SU-DHL-6 (cell line): Measurements from ENCODE around the gene CLVS2.

Experiments used
- H2AFZ ChIP-seq: fragments of 200-600 bp; sonication (generic); 2 replicates; pipeline ENCODE4 v1.6.1; 2014; ENCODE audit warnings: low read depth, mild to moderate bottlenecking, moderate library complexity, mixed read lengths, antibody characterized with exemption, low read length; ENCODE audit not compliant: severe bottlenecking
- H3F3A ChIP-seq: fragments of 200-600 bp; shearing (Covaris generic); 2 replicates; pipeline ENCODE4 v1.6.0; 2016; ENCODE audit warnings: antibody characterized with exemption, mild to moderate bottlenecking; ENCODE audit not compliant: insufficient read depth
- H3K27ac ChIP-seq: fragments of 200-600 bp; sonication (generic); 2 replicates; pipeline ENCODE4 v1.5.1; 2016; ENCODE audit warnings: low read depth, mild to moderate bottlenecking, low read length, moderate library complexity, mixed read lengths
- H3K27me3 ChIP-seq: fragments of 200-600 bp; sonication (generic), shearing (Covaris generic); 2 replicates; pipeline ENCODE4 v1.6.0; 2014; ENCODE audit warnings: mild to moderate bottlenecking, low read length
- H3K36me3 ChIP-seq: fragments of 200-600 bp; sonication (generic); 2 replicates; pipeline ENCODE4 v1.6.1; 2014; ENCODE audit warnings: mild to moderate bottlenecking, low read length, mixed read lengths
- H3K4me2 ChIP-seq: fragments of 300-600, 200-600 bp; shearing (Covaris generic), sonication (generic); 2 replicates; pipeline ENCODE4 v1.6.0; 2014; ENCODE audit warnings: low read length, low read depth, mild to moderate bottlenecking; ENCODE audit not compliant: poor library complexity, severe bottlenecking
- H3K4me3 ChIP-seq: fragments of 200-600 bp; sonication (generic); 2 replicates; pipeline ENCODE4 v1.5.1; 2014; ENCODE audit warnings: antibody characterized with exemption, low read length, mild to moderate bottlenecking, mixed read lengths; ENCODE audit not compliant: insufficient read depth, poor library complexity, severe bottlenecking
- H3K79me2 ChIP-seq: fragments of 200-600 bp; sonication (generic); 2 replicates; pipeline ENCODE4 v1.6.1; 2014; ENCODE audit warnings: mild to moderate bottlenecking, low read length, moderate library complexity; ENCODE audit not compliant: insufficient read depth
- H3K9ac ChIP-seq: fragments of 200-600 bp; sonication (generic); 2 replicates; pipeline ENCODE4 v1.7.0; 2014; ENCODE audit warnings: mild to moderate bottlenecking, low read length
- H3K9me2 ChIP-seq: fragments of 200-600 bp; sonication (generic); replicated peaks from 2 replicates; pipeline ENCODE4 v1.6.1; 2014; ENCODE audit warnings: low read length; ENCODE audit not compliant: insufficient read depth
- H3K9me3 ChIP-seq: fragments of 200-600 bp; sonication (generic); 2 replicates; pipeline ENCODE4 v1.6.1; 2014; ENCODE audit warnings: low read length, mixed read lengths; ENCODE audit not compliant: insufficient read depth
- H4K20me1 ChIP-seq: fragments of 200-600 bp; sonication (generic); 2 replicates; pipeline ENCODE4 v1.6.1; 2014; ENCODE audit warnings: low read depth, mild to moderate bottlenecking, antibody characterized with exemption, low read length, moderate library complexity, mixed read lengths
- CTCF ChIP-seq: fragments of 200-600 bp; sonication (generic); IDR thresholded peaks from one replicate; pipeline ENCODE4 v1.5.1; 2017; ENCODE audit warnings: antibody characterized with exemption, mild to moderate bottlenecking, low read length, moderate library complexity; ENCODE audit not compliant: insufficient read depth, poor library complexity, severe bottlenecking
- EZH2phosphoT487 ChIP-seq: fragments of 200-600 bp; sonication (generic), shearing (Covaris generic); conservative IDR thresholded peaks from 2 replicates; pipeline ENCODE4 v1.6.1; 2018; ENCODE audit warnings: mild to moderate bottlenecking, antibody characterized with exemption, low read length, moderate library complexity, mixed read lengths

CLVS2 gene

GRCh38 chr6:122956376-122956775 is 39.7 kb upstream of the CLVS2 start:
- Histone ChIP-seq H3K27me3 (no peaks in the 10 kb centered on the region), H3K79me2 (no peaks in the 10 kb centered on the region), H3K4me2 (no peak overlapping the region), H3K27ac (no peak overlapping the region), H3K9me3 (no peaks in the 10 kb centered on the region), H3F3A (no peaks in the 10 kb centered on the region), H3K9me2 (no peaks in the 10 kb centered on the region), H2AFZ (no peak overlapping the region), H3K36me3 (no peaks in the 10 kb centered on the region), H3K4me3 (no peak overlapping the region), H4K20me1 (no peaks in the 10 kb centered on the region), H3K9ac (no peak overlapping the region)
- TF ChIP-seq CTCF (no peak), EZH2phosphoT487 (no peak)

DNA sequence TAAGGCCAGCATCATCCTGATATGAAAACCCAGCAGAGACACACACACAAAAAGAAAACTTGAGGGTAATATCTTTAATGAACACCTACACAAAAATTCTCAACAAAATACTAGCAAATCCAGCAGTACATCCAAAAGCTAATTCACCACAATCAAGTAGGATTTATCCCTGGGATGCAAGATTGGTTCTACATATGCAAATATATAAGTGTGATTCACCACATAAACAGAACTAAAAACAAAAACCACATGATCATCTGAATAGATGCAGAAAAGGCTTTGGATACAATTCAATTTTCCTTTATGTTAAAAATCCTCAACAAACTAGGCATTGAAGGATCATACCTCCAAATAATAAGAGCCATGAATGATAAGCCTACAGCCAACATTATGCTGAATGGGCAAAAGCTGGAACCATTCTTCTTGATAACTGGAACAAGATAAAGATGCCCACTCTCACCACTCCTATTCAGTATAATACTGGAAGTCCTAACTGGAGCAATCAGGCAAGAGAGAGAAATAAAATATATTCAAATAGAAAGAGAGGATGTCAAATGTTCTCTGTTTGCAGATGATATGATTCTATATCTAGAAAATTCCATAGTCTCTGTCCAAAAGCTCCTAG is 33.9 kb upstream of the CLVS2 start:
- Histone ChIP-seq H3K27me3 (no peaks in the 10 kb centered on the region), H3F3A (no peaks in the 10 kb centered on the region), H3K9me2 (no peaks in the 10 kb centered on the region), H3K79me2 (no peaks in the 10 kb centered on the region), H3K4me2 (no peak overlapping the region), H3K9me3 (no peaks in the 10 kb centered on the region), H4K20me1 (no peaks in the 10 kb centered on the region), H3K27ac (no peak overlapping the region), H2AFZ (no peak overlapping the region), H3K9ac (no peak overlapping the region), H3K4me3 (no peak overlapping the region), H3K36me3 (no peaks in the 10 kb centered on the region)
- no peak for TF ChIP-seq CTCF
- no peak for TF ChIP-seq EZH2phosphoT487

GRCh38 chr6:122969999-122970533 is 26.0 kb upstream of the CLVS2 start:
- Histone ChIP-seq H3K27me3 (no peaks in the 10 kb centered on the region), H3K9ac (no peak overlapping the region), H3F3A (no peaks in the 10 kb centered on the region), H3K9me3 (no peaks in the 10 kb centered on the region), H3K36me3 (no peaks in the 10 kb centered on the region), H3K4me2 (no peak overlapping the region), H3K4me3 (no peak overlapping the region), H2AFZ (no peak overlapping the region), H4K20me1 (no peaks in the 10 kb centered on the region), H3K9me2 (no peaks in the 10 kb centered on the region), H3K27ac (no peak overlapping the region), H3K79me2 (no peaks in the 10 kb centered on the region)
- TF ChIP-seq CTCF, result no peak
- TF ChIP-seq EZH2phosphoT487, result no peak
